HG03139 (cell line): ENCODE data around the gene ANK2.

ENCODE experiments used
- ATAC-seq: cut with Tn5 transposase; IDR thresholded peaks from one replicate; pipeline ENCODE4 v1.9.1; 2021; ENCODE audit not compliant: unreplicated experiment

The ANK2 gene

DNA sequence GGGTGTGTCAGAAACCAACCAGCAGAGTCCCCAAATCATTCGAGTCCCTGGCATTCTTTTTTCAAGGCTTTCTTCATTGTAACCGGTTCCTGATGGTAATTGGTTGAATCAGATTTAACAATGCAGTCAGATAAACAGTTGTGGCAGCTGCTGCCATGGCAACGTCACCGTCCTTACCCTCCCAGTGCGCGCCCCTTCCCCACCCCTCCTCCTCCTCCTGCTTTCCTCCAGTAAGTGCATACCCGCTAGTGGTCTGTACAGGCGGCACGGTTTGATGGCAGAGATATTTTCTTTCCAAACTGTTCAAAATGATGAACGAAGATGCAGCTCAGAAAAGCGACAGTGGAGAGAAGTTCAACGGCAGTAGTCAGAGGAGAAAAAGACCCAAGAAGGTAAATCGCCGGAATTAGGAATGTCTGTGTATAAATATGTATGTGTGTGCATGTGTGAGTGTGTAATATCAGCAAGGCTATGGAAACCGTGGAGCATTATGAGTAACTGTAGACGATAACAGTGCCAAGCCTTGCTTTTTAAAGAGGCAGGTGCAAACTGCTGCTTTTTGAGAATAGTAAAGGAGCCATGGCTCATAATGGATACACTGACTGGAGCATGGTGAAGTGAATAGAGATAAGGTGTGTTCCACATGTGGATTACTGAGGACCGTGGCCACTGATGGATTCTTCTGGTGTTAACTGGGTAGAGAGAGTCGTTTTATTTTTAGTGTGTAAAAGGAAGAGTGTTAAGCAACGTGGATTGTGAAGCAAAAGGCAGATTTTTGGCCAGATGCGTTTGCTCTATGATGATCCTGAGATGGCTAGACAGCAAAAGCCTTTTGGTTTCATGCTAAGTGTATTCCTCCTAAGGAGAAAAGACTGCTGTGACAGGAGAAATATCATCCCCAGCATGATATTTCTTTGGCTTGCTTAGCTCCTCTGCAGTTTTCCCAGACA, at the start of gene ANK2:
Gene ANK2, plus strand, starts transcription at position 233 of the 950 bp plus-strand sequence. Its CDS starts 76 bp downstream, at position 309.
- no peak for ATAC-seq

DNA sequence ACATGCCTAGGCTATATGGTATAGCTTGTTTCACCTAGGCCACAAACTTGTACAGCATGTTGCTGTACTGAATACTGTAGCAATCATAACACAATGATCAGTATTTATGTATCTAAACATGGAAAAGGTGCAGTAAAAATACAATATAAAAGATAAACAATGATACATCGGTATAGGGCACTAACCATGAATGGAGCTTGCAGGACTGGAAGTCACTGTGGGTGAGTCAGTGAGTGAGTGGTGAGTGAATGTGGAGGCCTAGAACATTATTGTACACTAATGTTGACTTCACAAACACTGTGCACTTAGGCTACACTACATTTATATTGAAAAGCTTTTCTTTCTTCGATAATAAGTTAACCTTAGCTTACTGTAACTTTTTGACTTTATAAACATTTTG, 45.6 kb upstream of the ANK2 start:
- no peak for ATAC-seq

- ATAC-seq = no peak
Observed at GRCh38 chr4:113004655-113005054, 44.8 kb upstream of the ANK2 start.

DNA sequence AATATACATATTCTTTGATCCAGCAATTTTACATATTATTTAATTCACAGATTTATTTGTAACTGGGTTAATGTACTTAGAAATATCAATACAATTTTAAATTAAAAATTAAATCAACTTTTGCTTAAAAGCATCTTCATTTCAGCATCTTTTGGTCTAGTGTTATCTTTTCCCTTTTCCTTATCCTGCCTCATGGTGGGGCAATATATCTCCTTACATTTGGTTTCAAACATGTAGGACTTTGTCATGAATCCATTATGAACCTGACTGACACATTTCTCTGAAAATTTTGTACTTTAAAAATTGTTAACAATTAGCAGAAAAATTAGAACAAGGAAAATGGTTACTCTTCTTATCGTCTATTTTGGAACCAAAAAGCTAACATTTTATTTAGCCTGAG, 42.8 kb upstream of the ANK2 start:
- ATAC-seq = no peak

GRCh38 chr4:113007151-113007550, 42.3 kb upstream of the ANK2 start:
- ATAC-seq = no peak

DNA sequence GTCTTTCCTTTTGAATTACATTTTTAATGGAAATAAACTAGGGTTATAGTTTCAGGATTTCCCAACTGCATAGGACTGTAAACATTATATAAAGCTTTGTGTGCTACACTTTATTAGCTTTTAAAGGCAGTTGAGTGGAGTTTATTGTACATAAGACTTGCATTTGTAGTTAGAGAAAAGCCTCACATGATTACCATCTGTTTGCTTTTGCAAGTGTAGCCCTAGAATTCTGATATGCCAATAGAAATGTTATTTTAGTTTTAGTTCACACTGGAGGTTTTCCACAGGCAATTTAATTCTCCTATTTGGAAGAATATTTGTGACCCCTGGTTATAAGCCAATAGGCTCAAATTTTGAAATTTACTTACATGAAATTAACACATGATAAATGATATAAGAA, 41.3 kb upstream of the ANK2 start:
- no peak for ATAC-seq

- ATAC-seq = no peak
Observed at GRCh38 chr4:113008716-113009115, 40.7 kb upstream of the ANK2 start.

- no peak for ATAC-seq
Observed at GRCh38 chr4:113009461-113009860, 40.0 kb upstream of the ANK2 start.

- ATAC-seq = no peak
Observed at GRCh38 chr4:113012122-113012725, 37.2 kb upstream of the ANK2 start.

DNA sequence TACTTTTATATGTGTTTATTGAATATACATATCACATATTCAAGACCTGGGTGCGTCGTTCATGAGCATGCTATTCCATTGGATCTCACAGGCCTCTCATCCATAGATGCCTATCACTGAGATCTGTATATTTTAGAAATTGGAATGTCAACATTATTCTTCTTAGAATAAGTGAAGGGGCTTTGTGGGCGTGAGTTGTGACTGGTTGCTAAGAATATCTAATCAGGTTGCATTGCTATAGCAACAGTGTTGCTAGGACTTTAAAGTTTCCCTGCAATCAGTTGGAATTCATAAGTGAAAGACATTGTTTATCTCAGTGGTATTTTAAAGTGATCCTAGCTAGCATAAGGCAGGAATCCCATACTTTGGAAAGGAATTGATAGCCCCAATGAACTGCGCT, 36.7 kb upstream of the ANK2 start:
- ATAC-seq = no peak

DNA sequence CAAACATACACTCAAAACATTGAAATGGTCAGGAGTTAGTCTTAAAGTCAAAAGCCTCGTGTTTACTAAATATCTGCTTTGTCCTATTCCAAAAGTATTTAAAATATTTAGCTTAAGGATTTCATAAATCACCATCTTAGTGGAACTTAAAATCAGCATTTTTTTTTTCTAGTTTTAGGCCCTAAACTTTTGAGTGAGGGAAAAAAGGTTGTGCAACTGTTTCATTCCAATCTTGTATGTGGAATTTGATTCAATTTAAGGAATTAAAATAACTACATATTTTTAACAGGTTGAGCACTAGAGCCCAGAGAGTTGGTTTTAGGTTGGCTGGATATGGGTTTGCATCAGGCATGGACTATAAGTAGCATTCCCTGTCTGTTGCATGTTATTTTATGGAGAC, 35.7 kb upstream of the ANK2 start:
- ATAC-seq = no peak

GRCh38 chr4:113016377-113016776, 33.1 kb upstream of the ANK2 start:
- ATAC-seq = no peak

- ATAC-seq = no peak
Observed at GRCh38 chr4:113020966-113021365, 28.5 kb upstream of the ANK2 start.

GRCh38 chr4:113024388-113024787, 25.1 kb upstream of the ANK2 start:
- ATAC-seq = no peak

GRCh38 chr4:113025416-113025815, 24.0 kb upstream of the ANK2 start:
- ATAC-seq = no peak

GRCh38 chr4:113026556-113026955, 22.9 kb upstream of the ANK2 start:
- ATAC-seq = no peak

- no peak for ATAC-seq
Observed at GRCh38 chr4:113028074-113028473, 21.4 kb upstream of the ANK2 start.

- ATAC-seq = no peak
Observed at GRCh38 chr4:113031212-113031611, 18.2 kb upstream of the ANK2 start.

GRCh38 chr4:113040793-113041192, 8.7 kb upstream of the ANK2 start:
- ATAC-seq = no peak

- ATAC-seq = no peak
Observed at GRCh38 chr4:113042502-113042901, 7.0 kb upstream of the ANK2 start.

GRCh38 chr4:113043591-113043990, 5.9 kb upstream of the ANK2 start:
- ATAC-seq = no peak

GRCh38 chr4:113050371-113050755, 910 bp downstream of the ANK2 start:
- no peak for ATAC-seq
